SK-N-SH treated with all-trans-retinoic acid at 6 μM for 48 hours (cell line): ENCODE results near the gene TALDO1.

Experiments
- BACH2 ChIP-seq: fragments of 250-450 bp; sonication (Bioruptor Pico); IDR thresholded peaks from 2 replicates; pipeline ENCODE4 v1.9.0; 2021; ENCODE audit warnings: mild to moderate bottlenecking, borderline replicate concordance
- ESRRG ChIP-seq: fragments of 250-450 bp; sonication (Bioruptor Pico); IDR thresholded peaks from 2 replicates; pipeline ENCODE4 v1.6.1; 2021; ENCODE audit warnings: mild to moderate bottlenecking
- GLIS3 ChIP-seq: fragments of 250-450 bp; sonication (Bioruptor Pico); IDR thresholded peaks from 2 replicates; pipeline ENCODE4 v1.5.0; 2020; ENCODE audit warnings: mild to moderate bottlenecking, moderate library complexity
- ISL1 ChIP-seq: fragments of 250-450 bp; sonication (Bioruptor Pico); IDR thresholded peaks from 2 replicates; pipeline ENCODE4 v2.1.2; 2022; ENCODE audit warnings: mild to moderate bottlenecking, moderate library complexity
- OSR1 ChIP-seq: fragments of 250-450 bp; sonication (Bioruptor Pico); IDR thresholded peaks from 2 replicates; pipeline ENCODE4 v1.8.0; 2022; ENCODE audit warnings: moderate library complexity, mild to moderate bottlenecking, inconsistent platforms
- RARB ChIP-seq: fragments of 250-450 bp; sonication (Bioruptor Pico); IDR thresholded peaks from 2 replicates; pipeline ENCODE4 v1.8.0; 2021; ENCODE audit warnings: mild to moderate bottlenecking, moderate library complexity
- ZFP30 ChIP-seq: fragments of 450-650 bp; formaldehyde crosslinking; IDR thresholded peaks from 2 replicates; pipeline ENCODE4 v1.5.0; 2022; ENCODE audit warnings: mild to moderate bottlenecking, moderate library complexity
- ZNF70 ChIP-seq: fragments of 450-650 bp; formaldehyde crosslinking; IDR thresholded peaks from 2 replicates; pipeline ENCODE4 v1.5.0; 2020; ENCODE audit warnings: mild to moderate bottlenecking, moderate library complexity
- TF ChIP-seq, protein P1 (sequence below): fragments of 250-450 bp; sonication (Bioruptor Pico); IDR thresholded peaks from 2 replicates; pipeline ENCODE4 v1.5.1; 2020; ENCODE audit warnings: low read depth, mild to moderate bottlenecking, moderate library complexity
- TF ChIP-seq, protein P2 (sequence below): fragments of 250-450 bp; sonication (Bioruptor Pico); IDR thresholded peaks from 2 replicates; pipeline ENCODE4 v1.5.0; 2020; ENCODE audit warnings: mild to moderate bottlenecking, moderate library complexity
- TF ChIP-seq, protein P3 (sequence below): fragments of 250-450 bp; sonication (Bioruptor Pico); IDR thresholded peaks from 2 replicates; pipeline ENCODE4 v1.8.0; 2020; ENCODE audit warnings: mild to moderate bottlenecking, moderate library complexity, borderline replicate concordance

DNA sequence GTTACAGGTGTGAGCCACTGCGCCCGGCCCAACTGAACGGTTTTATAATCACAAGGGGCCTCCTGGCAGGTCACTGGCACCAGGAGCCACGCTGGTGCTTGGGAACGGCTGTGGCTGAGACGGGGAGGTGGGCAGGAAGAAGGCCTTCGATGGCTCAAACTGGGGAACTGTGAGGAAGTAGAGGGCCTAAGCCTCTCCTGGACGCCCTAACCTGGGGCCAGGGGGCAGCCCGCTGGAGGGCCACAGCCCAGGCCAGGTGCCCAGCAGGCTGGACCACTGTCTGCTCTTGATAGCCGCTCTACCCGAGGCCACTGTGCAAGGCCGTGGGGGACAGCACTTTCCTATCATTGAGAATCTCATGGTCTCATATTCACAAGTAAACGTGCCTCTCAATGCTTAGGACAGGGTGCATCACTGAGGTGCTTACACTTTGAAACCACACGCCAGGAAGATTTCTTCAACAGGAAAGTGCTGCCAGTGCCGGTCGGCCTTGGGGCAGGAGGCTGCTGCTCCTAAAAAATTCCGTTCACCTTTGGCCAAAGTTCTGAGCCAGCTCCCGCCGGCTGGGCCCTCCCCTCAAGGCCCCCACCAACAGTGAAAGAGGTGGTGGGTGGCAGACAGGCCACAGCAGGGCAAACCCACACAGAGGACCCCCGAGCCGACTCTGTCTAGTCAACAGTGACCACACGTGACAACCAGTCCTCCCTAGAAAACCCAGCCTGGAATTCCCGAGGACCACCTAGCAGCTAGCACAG lies 22.8 kb downstream of the TALDO1 start:
- TF ChIP-seq, protein P1, sequence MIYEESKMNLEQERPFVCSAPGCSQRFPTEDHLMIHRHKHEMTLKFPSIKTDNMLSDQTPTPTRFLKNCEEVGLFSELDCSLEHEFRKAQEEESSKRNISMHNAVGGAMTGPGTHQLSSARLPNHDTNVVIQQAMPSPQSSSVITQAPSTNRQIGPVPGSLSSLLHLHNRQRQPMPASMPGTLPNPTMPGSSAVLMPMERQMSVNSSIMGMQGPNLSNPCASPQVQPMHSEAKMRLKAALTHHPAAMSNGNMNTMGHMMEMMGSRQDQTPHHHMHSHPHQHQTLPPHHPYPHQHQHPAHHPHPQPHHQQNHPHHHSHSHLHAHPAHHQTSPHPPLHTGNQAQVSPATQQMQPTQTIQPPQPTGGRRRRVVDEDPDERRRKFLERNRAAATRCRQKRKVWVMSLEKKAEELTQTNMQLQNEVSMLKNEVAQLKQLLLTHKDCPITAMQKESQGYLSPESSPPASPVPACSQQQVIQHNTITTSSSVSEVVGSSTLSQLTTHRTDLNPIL (CRISPR knock-in tag), result no peak
- no peak for TF ChIP-seq GLIS3 (CRISPR knock-in tag)
- TF ChIP-seq BACH2, result no peak
- no peak for TF ChIP-seq RARB (CRISPR knock-in tag)
- TF ChIP-seq, protein P2, sequence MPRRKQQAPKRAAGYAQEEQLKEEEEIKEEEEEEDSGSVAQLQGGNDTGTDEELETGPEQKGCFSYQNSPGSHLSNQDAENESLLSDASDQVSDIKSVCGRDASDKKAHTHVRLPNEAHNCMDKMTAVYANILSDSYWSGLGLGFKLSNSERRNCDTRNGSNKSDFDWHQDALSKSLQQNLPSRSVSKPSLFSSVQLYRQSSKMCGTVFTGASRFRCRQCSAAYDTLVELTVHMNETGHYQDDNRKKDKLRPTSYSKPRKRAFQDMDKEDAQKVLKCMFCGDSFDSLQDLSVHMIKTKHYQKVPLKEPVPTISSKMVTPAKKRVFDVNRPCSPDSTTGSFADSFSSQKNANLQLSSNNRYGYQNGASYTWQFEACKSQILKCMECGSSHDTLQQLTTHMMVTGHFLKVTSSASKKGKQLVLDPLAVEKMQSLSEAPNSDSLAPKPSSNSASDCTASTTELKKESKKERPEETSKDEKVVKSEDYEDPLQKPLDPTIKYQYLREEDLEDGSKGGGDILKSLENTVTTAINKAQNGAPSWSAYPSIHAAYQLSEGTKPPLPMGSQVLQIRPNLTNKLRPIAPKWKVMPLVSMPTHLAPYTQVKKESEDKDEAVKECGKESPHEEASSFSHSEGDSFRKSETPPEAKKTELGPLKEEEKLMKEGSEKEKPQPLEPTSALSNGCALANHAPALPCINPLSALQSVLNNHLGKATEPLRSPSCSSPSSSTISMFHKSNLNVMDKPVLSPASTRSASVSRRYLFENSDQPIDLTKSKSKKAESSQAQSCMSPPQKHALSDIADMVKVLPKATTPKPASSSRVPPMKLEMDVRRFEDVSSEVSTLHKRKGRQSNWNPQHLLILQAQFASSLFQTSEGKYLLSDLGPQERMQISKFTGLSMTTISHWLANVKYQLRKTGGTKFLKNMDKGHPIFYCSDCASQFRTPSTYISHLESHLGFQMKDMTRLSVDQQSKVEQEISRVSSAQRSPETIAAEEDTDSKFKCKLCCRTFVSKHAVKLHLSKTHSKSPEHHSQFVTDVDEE (CRISPR knock-in tag), result no peak
- TF ChIP-seq ZFP30, result no peak
- TF ChIP-seq, protein P3, sequence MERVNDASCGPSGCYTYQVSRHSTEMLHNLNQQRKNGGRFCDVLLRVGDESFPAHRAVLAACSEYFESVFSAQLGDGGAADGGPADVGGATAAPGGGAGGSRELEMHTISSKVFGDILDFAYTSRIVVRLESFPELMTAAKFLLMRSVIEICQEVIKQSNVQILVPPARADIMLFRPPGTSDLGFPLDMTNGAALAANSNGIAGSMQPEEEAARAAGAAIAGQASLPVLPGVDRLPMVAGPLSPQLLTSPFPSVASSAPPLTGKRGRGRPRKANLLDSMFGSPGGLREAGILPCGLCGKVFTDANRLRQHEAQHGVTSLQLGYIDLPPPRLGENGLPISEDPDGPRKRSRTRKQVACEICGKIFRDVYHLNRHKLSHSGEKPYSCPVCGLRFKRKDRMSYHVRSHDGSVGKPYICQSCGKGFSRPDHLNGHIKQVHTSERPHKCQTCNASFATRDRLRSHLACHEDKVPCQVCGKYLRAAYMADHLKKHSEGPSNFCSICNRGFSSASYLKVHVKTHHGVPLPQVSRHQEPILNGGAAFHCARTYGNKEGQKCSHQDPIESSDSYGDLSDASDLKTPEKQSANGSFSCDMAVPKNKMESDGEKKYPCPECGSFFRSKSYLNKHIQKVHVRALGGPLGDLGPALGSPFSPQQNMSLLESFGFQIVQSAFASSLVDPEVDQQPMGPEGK, result no peak
- no peak for TF ChIP-seq ISL1 (CRISPR knock-in tag)
- TF ChIP-seq ESRRG (CRISPR knock-in tag), result no peak
- TF ChIP-seq OSR1 (CRISPR knock-in tag), result no peak
- TF ChIP-seq ZNF70 (CRISPR knock-in tag), result no peak
